Erythroblast (primary cell): ENCODE measurements around the gene CAMSAP2.

Source experiments
- GATA1 ChIP-seq: IDR thresholded peaks from 2 replicates; pipeline ENCODE4 v1.6.1; 2011; ENCODE audit warnings: low read depth, mild to moderate bottlenecking, control low read depth, low read length, moderate library complexity
- POLR2A ChIP-seq: IDR thresholded peaks from 2 replicates; pipeline ENCODE4 v1.6.1; 2011; ENCODE audit warnings: mild to moderate bottlenecking, low read length

DNA sequence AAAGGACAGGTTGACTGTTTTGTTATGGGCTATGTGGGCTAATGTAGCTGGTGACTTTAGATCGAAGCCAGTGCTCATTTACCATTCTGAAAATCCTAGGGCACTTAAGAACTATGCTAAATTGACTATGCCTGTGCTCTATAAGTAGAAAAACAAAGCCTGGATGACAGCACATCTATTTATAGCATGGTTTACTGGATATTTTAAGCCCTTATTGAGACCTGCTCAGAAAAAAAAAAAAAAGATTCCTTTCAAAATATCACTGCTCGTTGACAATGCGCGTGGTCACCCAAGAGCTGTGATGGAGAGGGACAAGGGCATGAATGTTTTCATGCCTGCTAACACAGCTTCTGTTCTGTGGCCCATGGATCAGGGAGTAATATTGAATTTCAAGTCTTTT, 48.1 kb downstream of the CAMSAP2 start:
- TF ChIP-seq POLR2A (no peak), GATA1 (no peak)
